IMR-90 (cell line): ENCODE results near the gene PAM. TPM values are rescaled to one million over a fixed set of nuclear protein-coding genes. Genes with fewer than 3 reads are reported as not detected.

ENCODE experiments used
- ATAC-seq: fragments of 200-7000 bp; cut with Tn5 transposase; 2 replicates; pipeline ENCODE4 v1.9.1; 2020; ENCODE audit warnings: low read depth, mild to moderate bottlenecking, moderate library complexity
- BruUV-seq: library from RNA; stranded (reverse); fragments of 400-500 nt; replicated peaks from 2 replicates; lab custom pipeline; 2021; lab: Mats Ljungman, UMichigan
- CTCF ChIA-PET: fragments of 300-600 bp; formaldehyde crosslinking; extraction: SDS; loops from one replicate; lab custom pipeline; 2021; ENCODE audit warnings: antibody characterized with exemption; lab: Yijun Ruan, JAX
- POLR2A ChIA-PET: fragments of 300-600 bp; sonication (Branson Sonifier 250); formaldehyde crosslinking; loops from one replicate; lab custom pipeline; 2022; ENCODE audit warnings: antibody characterized with exemption; ENCODE audit not compliant: unreplicated experiment; lab: Charles Lee
- DNase-seq: peaks from one replicate; pipeline ENCODE4 v3.0.0; 2013
- H2AFZ ChIP-seq: replicated peaks from 2 replicates; pipeline ENCODE3; 2013; ENCODE audit warnings: low read length, mild to moderate bottlenecking; ENCODE audit not compliant: poor library complexity
- H2AK5ac ChIP-seq: 2 replicates; pipeline ENCODE4 v1.6.1; 2013; ENCODE audit warnings: low read depth, low read length, inconsistent platforms
- H2AK9ac ChIP-seq: replicated peaks from 2 replicates; pipeline ENCODE3; 2013; ENCODE audit warnings: mild to moderate bottlenecking, low read depth, low read length, moderate library complexity; ENCODE audit not compliant: poor library complexity
- H2BK120ac ChIP-seq: 2 replicates; pipeline ENCODE4 v1.6.1; 2013; ENCODE audit warnings: low read depth, low read length, inconsistent platforms
- H2BK15ac ChIP-seq: 3 replicates; pipeline ENCODE4 v1.6.1; 2013; ENCODE audit warnings: low read depth, low read length, inconsistent platforms
- H2BK20ac ChIP-seq: 2 replicates; pipeline ENCODE4 v1.6.1; 2013; ENCODE audit warnings: low read depth, mild to moderate bottlenecking, inconsistent platforms, low read length, moderate library complexity
- H2BK5ac ChIP-seq: 2 replicates; pipeline ENCODE4 v1.6.1; 2013; ENCODE audit warnings: mild to moderate bottlenecking, low read depth, low read length, inconsistent platforms; ENCODE audit not compliant: poor library complexity, severe bottlenecking
- H3K14ac ChIP-seq: replicated peaks from 2 replicates; pipeline ENCODE4 v1.6.1; 2013; ENCODE audit warnings: low read depth, low read length, inconsistent platforms
- H3K18ac ChIP-seq: 2 replicates; pipeline ENCODE4 v1.6.1; 2013; ENCODE audit warnings: low read depth, low read length, control low read depth
- H3K23ac ChIP-seq: 2 replicates; pipeline ENCODE4 v1.6.1; 2013; ENCODE audit warnings: low read depth, low read length, inconsistent platforms
- H3K27ac ChIP-seq: 2 replicates; pipeline ENCODE4 v1.5.1; 2013; ENCODE audit warnings: mild to moderate bottlenecking, control low read depth, low read length; ENCODE audit not compliant: insufficient read depth
- H3K27me3 ChIP-seq: 2 replicates; pipeline ENCODE4 v1.6.1; 2013; ENCODE audit warnings: low read length; ENCODE audit not compliant: control insufficient read depth, insufficient read depth
- H3K36me3 ChIP-seq: 2 replicates; pipeline ENCODE4 v1.6.1; 2013; ENCODE audit warnings: low read length, mixed read lengths; ENCODE audit not compliant: control insufficient read depth, insufficient read depth
- H3K4ac ChIP-seq: 2 replicates; pipeline ENCODE4 v1.6.1; 2013; ENCODE audit warnings: low read depth, low read length, inconsistent platforms
- H3K4me1 ChIP-seq: 2 replicates; pipeline ENCODE4 v1.6.1; 2013; ENCODE audit warnings: low read length, mixed read lengths; ENCODE audit not compliant: control insufficient read depth, insufficient read depth
- H3K4me2 ChIP-seq: 2 replicates; pipeline ENCODE4 v1.6.1; 2013; ENCODE audit warnings: low read depth, mild to moderate bottlenecking, control low read depth, low read length, moderate library complexity
- H3K4me3 ChIP-seq: 2 replicates; pipeline ENCODE4 v1.5.1; 2013; ENCODE audit warnings: low read depth, mild to moderate bottlenecking, control low read depth, low read length, moderate library complexity; ENCODE audit not compliant: insufficient read depth
- H3K56ac ChIP-seq: 2 replicates; pipeline ENCODE4 v1.6.1; 2013; ENCODE audit warnings: low read length, inconsistent platforms; ENCODE audit not compliant: insufficient read depth; ENCODE audit errors: extremely low read depth
- H3K79me1 ChIP-seq, 2 experiments: 2 replicates each; pipeline ENCODE4 v1.6.1; 2013; ENCODE audit warnings: low read length in 2 of 2, inconsistent platforms in 1 of 2, low read depth in 1 of 2
- H3K9ac ChIP-seq: 2 replicates; pipeline ENCODE4 v1.6.1; 2013; ENCODE audit warnings: low read depth, low read length, control low read depth
- H3K9me1 ChIP-seq: 2 replicates; pipeline ENCODE4 v1.6.1; 2013; ENCODE audit warnings: low read length, inconsistent platforms; ENCODE audit not compliant: insufficient read depth
- H3K9me3 ChIP-seq: 2 replicates; pipeline ENCODE4 v1.6.1; 2013; ENCODE audit warnings: low read length; ENCODE audit not compliant: control insufficient read depth, insufficient read depth
- H4K20me1 ChIP-seq: 2 replicates; pipeline ENCODE4 v1.6.1; 2013; ENCODE audit warnings: low read length, inconsistent platforms; ENCODE audit not compliant: insufficient read depth
- H4K5ac ChIP-seq: 2 replicates; pipeline ENCODE4 v1.6.1; 2013; ENCODE audit warnings: mild to moderate bottlenecking, low read depth, low read length, control low read depth
- H4K8ac ChIP-seq, 2 experiments: 2 replicates each; pipeline ENCODE4 v1.6.1; 2013; ENCODE audit warnings: low read depth in 2 of 2, low read length in 2 of 2, control low read depth in 1 of 2, inconsistent platforms in 1 of 2
- H4K91ac ChIP-seq: 2 replicates; pipeline ENCODE4 v1.6.1; 2013; ENCODE audit warnings: low read depth, low read length, inconsistent platforms; ENCODE audit not compliant: insufficient read depth
- CEBPB ChIP-seq: IDR thresholded peaks from 2 replicates; pipeline ENCODE4 v1.6.1; 2012; ENCODE audit warnings: low read depth, low read length, improper control_type of control experiment
- FOS ChIP-seq: fragments of 150-350 bp; IDR thresholded peaks from 2 replicates; pipeline ENCODE4 v1.6.1; 2016; ENCODE audit warnings: low read depth, low read length
- RAD21 ChIP-seq: IDR thresholded peaks from 2 replicates; pipeline ENCODE4 v1.6.1; 2012; ENCODE audit warnings: low read length, improper control_type of control experiment
- RCOR1 ChIP-seq: IDR thresholded peaks from 2 replicates; pipeline ENCODE4 v1.6.1; 2012; ENCODE audit warnings: mild to moderate bottlenecking, low read length, improper control_type of control experiment; ENCODE audit not compliant: insufficient replicate concordance
- WGBS, 2 experiments: methylation state at CpG; one replicate each; pipeline versions ENCODE4 v1.1.5 to v1.1.7; 2013; ENCODE audit warnings: missing lambda C conversion rate in 2 of 2; ENCODE audit not compliant: insufficient read length in 1 of 2; ENCODE audit errors: extremely low coverage in 2 of 2; 5-methylcytosine and 5-hydroxymethylcytosine counted together
- dilution Hi-C: fragments of 300-500 bp; cut with HindIII; formaldehyde crosslinking; loops from one replicate; pipeline ENCODE4 v1.14.3; 2018; ENCODE audit warnings: low sequenced_read_pairs; ENCODE audit not compliant: unreplicated experiment
- in situ Hi-C: fragments of 300-500 bp; cut with MboI; formaldehyde crosslinking; loops from 3 replicates; pipeline ENCODE4 v1.14.3; 2019; ENCODE audit warnings: low sequenced_read_pairs, inconsistent platforms, mixed read lengths
- intact Hi-C: fragments of 100-400 bp; cut with micrococcal nuclease; formaldehyde crosslinking; loops from 2 replicates; pipeline ENCODE4 v1.10.0; 2022
- polyA plus RNA-seq, 3 experiments: library from polyadenylated mRNA; depleted of rRNA; stranded (reverse); fragments of >200 nt; gene quantifications; 2 replicates each; pipeline ENCODE4 v1.2.3, GENCODE V29; 2012; ENCODE audit warnings: low replicate concordance in 1 of 3
- total RNA-seq: library from RNA; depleted of rRNA; stranded (reverse); fragments of >200 nt; gene quantifications from 2 replicates; pipeline ENCODE4 v1.2.3, GENCODE V29; 2012

PAM gene
- total and polyA plus RNA-seq, 2 of the 4 experiments (the other 2 are of a cell fraction), result 115 to 179 TPM

- H3K23ac ChIP-seq, result no peak overlapping the region
- H2BK20ac ChIP-seq, result no peak overlapping the region
- H3K4ac ChIP-seq, result no peak overlapping the region
- H3K9me1 ChIP-seq, result no peaks in the 10 kb centered on the region
- no peaks in the 10 kb centered on the region for H3K9me3 ChIP-seq
- H3K27ac ChIP-seq, result no peak overlapping the region
- no peak overlapping the region for H2AK9ac ChIP-seq
- no peak overlapping the region for H4K8ac ChIP-seq
- ChIA-PET CTCF (no interaction called here), POLR2A (no interaction called here)
- no peak overlapping the region for H2BK5ac ChIP-seq
- no peaks in the 10 kb centered on the region for H3K36me3 ChIP-seq
- no peaks in the 10 kb centered on the region for H3K4me1 ChIP-seq
- H3K4me2 ChIP-seq, result no peak overlapping the region
- H4K5ac ChIP-seq, result no peak overlapping the region
- ATAC-seq (peak; percentile 48; the same call in 1 of the 2 replicates), DNase-seq (peak; percentile 57)
- BruUV-seq, result no TSS peak
- H2AK5ac ChIP-seq, result no peak overlapping the region
- no peak overlapping the region for H3K9ac ChIP-seq
- no peaks in the 10 kb centered on the region for H3K79me1 ChIP-seq
- dilution Hi-C loops (no loop called here), in situ Hi-C loops (no loop called here), intact Hi-C loops (no loop called here)
- no peak overlapping the region for H2BK120ac ChIP-seq
- no peak overlapping the region for H4K91ac ChIP-seq
- no CpG with 5 or more reads among the region's 7 CpGs for WGBS, 2 experiments
- H4K20me1 ChIP-seq, result no peaks in the 10 kb centered on the region
- H2BK15ac ChIP-seq, result no peak overlapping the region
- no peak overlapping the region for H2AFZ ChIP-seq
- no peak overlapping the region for H3K14ac ChIP-seq
- no peak overlapping the region for H3K56ac ChIP-seq
- no peak overlapping the region for H3K4me3 ChIP-seq
- TF ChIP-seq FOS, result no peak
- TF ChIP-seq CEBPB, result no peak
- no peak for TF ChIP-seq RAD21
- no peak for TF ChIP-seq RCOR1
- no peaks in the 10 kb centered on the region for H3K27me3 ChIP-seq
- no peak overlapping the region for H3K18ac ChIP-seq
Observed at GRCh38 chr5:103057208-103058130, 302.4 kb downstream of the PAM start.
